Adipose tissue (tissue), 3 donors: ENCODE data around the gene SH3GL1. TPM values are rescaled to one million over a fixed set of nuclear protein-coding genes. Genes with fewer than 3 reads are reported as not detected.

Experiments used
- H3K27ac ChIP-seq: one replicate; pipeline ENCODE4 v1.5.1; 2013; ENCODE audit warnings: low read depth, low read length
- WGBS, 3 donors: extraction: QIAGEN DNeasy Blood & Tissue Kit; methylation state at CpG; one replicate each; pipeline ENCODE4 v1.1.7; 2013; 5-methylcytosine and 5-hydroxymethylcytosine counted together
- polyA plus RNA-seq, 3 donors: library from polyadenylated mRNA; stranded (reverse); fragments of 200-250 nt; gene quantifications; one replicate each; pipeline ENCODE4 v1.2.3, GENCODE V29; 2013
- donor health status: healthy with polysubstance abuse.
- donor health status: Bipolar disorder and iron deficiency.
- donor health status: healthy.

The SH3GL1 gene
- polyA plus RNA-seq, 3 donors: 33.2 to 87.8 (median 74.0) TPM

GRCh38 chr19:4318460-4318859, 81.9 kb downstream of the SH3GL1 start:
- WGBS, 3 donors: 90 to 94% (median 93%) methylated on average over 7 of the region's 7 CpGs
- no peak overlapping the region for H3K27ac ChIP-seq

- no peak overlapping the region for H3K27ac ChIP-seq
- WGBS, 3 donors: 88 to 90% (median 89%) methylated on average over 9 of the region's 9 CpGs
These were observed 83.4 kb downstream of the SH3GL1 start for GRCh38 chr19:4316956-4317355.

GRCh38 chr19:4313847-4314490, 86.4 kb downstream of the SH3GL1 start:
- H3K27ac ChIP-seq: no peak overlapping the region
- WGBS, 3 donors: 32 to 51% (median 39%) methylated on average over 12 of the region's 12 CpGs

Other genes with a start within 250 kb of the SH3GL1 start
- under 1 TPM in 2 of 3 donors, not detected in 1; 0.12 to 0.18 TPM for gene CREB3L3, start 246.9 kb downstream of the SH3GL1 start, polyA plus RNA-seq
- gene SIRT6, start 218.0 kb downstream of the SH3GL1 start, polyA plus RNA-seq: 10 to 100 TPM; 13.6 to 18.3 (median 18.2) TPM
- gene ANKRD24, start 217.9 kb downstream of the SH3GL1 start, polyA plus RNA-seq: 1 to 10 TPM; 1.5 to 2.2 (median 1.6) TPM
- 1 to 10 TPM; 1.4 to 3.5 (median 3.0) TPM for gene EBI3, start 171.0 kb downstream of the SH3GL1 start, polyA plus RNA-seq
- gene YJU2, start 153.5 kb downstream of the SH3GL1 start, polyA plus RNA-seq: 10 to 100 TPM; 20.9 to 27.1 (median 21.6) TPM
- gene SHD, start 121.3 kb downstream of the SH3GL1 start, polyA plus RNA-seq: under 1 TPM in 1 of 3 donors, not detected in 2; 0.12 TPM
- gene TMIGD2, start 98.2 kb downstream of the SH3GL1 start, polyA plus RNA-seq: 1 to 10 TPM in 1 of 3 donors, under 1 TPM in 2; 0.22 to 4.0 (median 0.59) TPM
- gene FSD1, start 95.9 kb downstream of the SH3GL1 start, polyA plus RNA-seq: under 1 TPM in 2 of 3 donors, not detected in 1; 0.12 TPM
- gene STAP2, start 61.7 kb downstream of the SH3GL1 start, polyA plus RNA-seq: 10 to 100 TPM in 2 of 3 donors, 1 to 10 TPM in 1; 6.4 to 15.5 (median 10.1) TPM
- 10 to 100 TPM; 12.0 to 21.6 (median 17.2) TPM for gene MPND, start 57.0 kb downstream of the SH3GL1 start, polyA plus RNA-seq
- gene CHAF1A, start 2.1 kb upstream of the SH3GL1 start, polyA plus RNA-seq: 1 to 10 TPM; 3.0 to 7.9 (median 7.4) TPM
- 100 to 1,000 TPM in 2 of 3 donors, 10 to 100 TPM in 1; 81.6 to 161 (median 146) TPM for gene UBXN6, start 57.2 kb upstream of the SH3GL1 start, polyA plus RNA-seq
- gene HDGFL2, start 71.8 kb upstream of the SH3GL1 start, polyA plus RNA-seq: 10 to 100 TPM; 20.5 to 60.3 (median 24.6) TPM
- 100 to 1,000 TPM in 2 of 3 donors, 10 to 100 TPM in 1; 73.6 to 954 (median 135) TPM for gene PLIN4, start 117.9 kb upstream of the SH3GL1 start, polyA plus RNA-seq
- 100 to 1,000 TPM in 1 of 3 donors, 10 to 100 TPM in 2; 38.2 to 205 (median 66.1) TPM for gene PLIN5, start 134.7 kb upstream of the SH3GL1 start, polyA plus RNA-seq
- gene LRG1, start 139.5 kb upstream of the SH3GL1 start, polyA plus RNA-seq: 10 to 100 TPM in 2 of 3 donors, 1 to 10 TPM in 1; 7.1 to 18.6 (median 13.4) TPM
- 10 to 100 TPM in 2 of 3 donors, 1 to 10 TPM in 1; 3.3 to 34.5 (median 18.6) TPM for gene SEMA6B, start 159.1 kb upstream of the SH3GL1 start, polyA plus RNA-seq
- gene TNFAIP8L1, start 239.0 kb upstream of the SH3GL1 start, polyA plus RNA-seq: 1 to 10 TPM; 2.0 to 9.2 (median 5.3) TPM